G401 (cell line): Measurements from ENCODE around the gene TNFRSF12A. TPM values are rescaled to one million over a fixed set of nuclear protein-coding genes. Genes with fewer than 3 reads are reported as not detected.

Source experiments
- DNase-seq: peaks from one replicate; pipeline ENCODE4 v3.0.0-alpha.2; 2015; ENCODE audit warnings: low spot score
- in situ Hi-C: cut with HindIII; loops from 2 replicates; pipeline ENCODE4 v1.10.0; 2016; ENCODE audit warnings: low sequenced_read_pairs, mixed read lengths
- total RNA-seq: library from RNA; depleted of rRNA; stranded (reverse); fragments of >200 nt; shearing (Covaris generic); gene quantifications from 2 replicates; pipeline ENCODE4 v1.2.3, GENCODE V29; 2014; rRNA removed

TNFRSF12A gene
- total RNA-seq, result 128 and 129 TPM in 2 replicates

- peak; percentile 54 for DNase-seq
- in situ Hi-C loops, result no loop called here
Observed at GRCh38 chr16:3020247-3020603, at the start of gene TNFRSF12A. Gene TNFRSF12A (plus strand): TSS chr16:3020368. CDS start chr16:3020398, 30 bp downstream.

- in situ Hi-C loops, result no loop called here
- DNase-seq, result no peak
Observed at GRCh38 chr16:2970563-2970962, 49.6 kb upstream of the TNFRSF12A start.

- no peak for DNase-seq
- in situ Hi-C loops, result no loop called here
Observed at GRCh38 chr16:2971134-2971984, 48.8 kb upstream of the TNFRSF12A start.

- no peak for DNase-seq
- in situ Hi-C loops, result no loop called here
Observed at GRCh38 chr16:2971985-2972784, 48.0 kb upstream of the TNFRSF12A start.

GRCh38 chr16:2973093-2973492 is 47.1 kb upstream of the TNFRSF12A start:
- peak; percentile 25 for DNase-seq
- in situ Hi-C loops, result no loop called here

- DNase-seq, result no peak
- in situ Hi-C loops, result no loop called here
Observed at GRCh38 chr16:2973605-2974318, 46.4 kb upstream of the TNFRSF12A start.

- DNase-seq, result no peak
- in situ Hi-C loops, result no loop called here
Observed at GRCh38 chr16:2974319-2975056, 45.7 kb upstream of the TNFRSF12A start.

- no peak for DNase-seq
- in situ Hi-C loops, result no loop called here
Observed at GRCh38 chr16:2975161-2975795, 44.9 kb upstream of the TNFRSF12A start.

GRCh38 chr16:2976201-2976600 is 44.0 kb upstream of the TNFRSF12A start:
- DNase-seq, result no peak
- in situ Hi-C loops, result no loop called here

GRCh38 chr16:2976673-2977072 is 43.5 kb upstream of the TNFRSF12A start:
- in situ Hi-C loops, result no loop called here
- DNase-seq, result no peak

- in situ Hi-C loops, result no loop called here
- DNase-seq, result no peak
Observed at GRCh38 chr16:2977440-2977839, 42.7 kb upstream of the TNFRSF12A start.

GRCh38 chr16:2979669-2980226 is 40.4 kb upstream of the TNFRSF12A start:
- in situ Hi-C loops, result no loop called here

GRCh38 chr16:2980227-2981176 is 39.7 kb upstream of the TNFRSF12A start, which contains the start of gene PKMYT1:
Gene PKMYT1 (minus strand): TSS chr16:2980446. CDS start chr16:2979657, 789 bp downstream.
- peak; percentile 83 for DNase-seq
- in situ Hi-C loops, result no loop called here

More at GRCh38 chr16:2979669-2980226, 40.4 kb upstream of the TNFRSF12A start:
- no peak for DNase-seq

- no peak for DNase-seq
- in situ Hi-C loops, result no loop called here
Observed at GRCh38 chr16:2981177-2981898, 38.8 kb upstream of the TNFRSF12A start.

- DNase-seq, result no peak
- in situ Hi-C loops, result no loop called here
Observed at GRCh38 chr16:2981899-2982250, 38.3 kb upstream of the TNFRSF12A start.

GRCh38 chr16:2982402-2982801 is 37.8 kb upstream of the TNFRSF12A start:
- no peak for DNase-seq

More at GRCh38 chr16:2982402-2982801, 37.8 kb upstream of the TNFRSF12A start:
- in situ Hi-C loops, result no loop called here
